A673 (cell line): ENCODE results near the gene FCHSD2. TPM values are rescaled to one million over a fixed set of nuclear protein-coding genes. Genes with fewer than 3 reads are reported as not detected.

ENCODE experiments used
- BruUV-seq: library from RNA; stranded (reverse); fragments of 400-500 nt; replicated peaks from 2 replicates; lab custom pipeline; 2021; lab: Mats Ljungman, UMichigan
- CTCF ChIA-PET: fragments of 300-600 bp; sonication (Branson Sonifier 250); formaldehyde crosslinking; loops from one replicate; lab custom pipeline; 2022; ENCODE audit warnings: antibody characterized with exemption; lab: Charles Lee
- POLR2A ChIA-PET: fragments of 300-600 bp; sonication (Branson Sonifier 250); formaldehyde crosslinking; loops from one replicate; lab custom pipeline; 2022; ENCODE audit warnings: antibody characterized with exemption; ENCODE audit not compliant: low non-redundant PET; lab: Charles Lee
- DNase-seq: peaks from one replicate; pipeline ENCODE4 v3.0.0-alpha.2; 2015; ENCODE audit warnings: low spot score
- H3K27ac ChIP-seq: fragments of 200-600 bp; sonication (generic); 2 replicates; pipeline ENCODE4 v1.5.1; 2016; ENCODE audit warnings: mixed run types, low read depth, mild to moderate bottlenecking, mixed read lengths, antibody characterized with exemption, low read length; ENCODE audit not compliant: poor library complexity, severe bottlenecking
- H3K27me3 ChIP-seq: fragments of 200-600 bp; sonication (generic); replicated peaks from 2 replicates; pipeline ENCODE4 v1.6.1; 2017; ENCODE audit warnings: mixed run types, low read depth, mild to moderate bottlenecking, mixed read lengths, antibody characterized with exemption, low read length; ENCODE audit not compliant: insufficient read depth, poor library complexity
- H3K36me3 ChIP-seq: fragments of 200-600 bp; sonication (generic); 2 replicates; pipeline ENCODE4 v1.6.1; 2016; ENCODE audit warnings: mixed run types, mild to moderate bottlenecking, mixed read lengths, antibody characterized with exemption, low read length; ENCODE audit not compliant: insufficient read depth, poor library complexity, severe bottlenecking
- H3K4me1 ChIP-seq: fragments of 200-600 bp; sonication (generic); 2 replicates; pipeline ENCODE4 v1.6.1; 2017; ENCODE audit warnings: mixed run types, mild to moderate bottlenecking, mixed read lengths, antibody characterized with exemption, low read length; ENCODE audit not compliant: insufficient read depth, poor library complexity, severe bottlenecking
- H3K4me3 ChIP-seq: fragments of 200-600 bp; sonication (generic); 2 replicates; pipeline ENCODE4 v1.5.1; 2016; ENCODE audit warnings: low read depth, mixed run types, mild to moderate bottlenecking, mixed read lengths, low read length; ENCODE audit not compliant: poor library complexity, severe bottlenecking
- H3K9me3 ChIP-seq: fragments of 200-600 bp; sonication (generic); 2 replicates; pipeline ENCODE4 v1.6.1; 2016; ENCODE audit warnings: mixed run types, low read depth, mild to moderate bottlenecking, mixed read lengths, antibody characterized with exemption, low read length; ENCODE audit not compliant: poor library complexity, severe bottlenecking
- CTCF ChIP-seq: fragments of 300-800, 200-600 bp; sonication (generic); conservative IDR thresholded peaks from 2 replicates; pipeline ENCODE4 v1.5.1; 2017; ENCODE audit warnings: low read depth, mild to moderate bottlenecking, antibody characterized with exemption, low read length, moderate library complexity, mixed read lengths
- EZH2 ChIP-seq: fragments of 200-600 bp; sonication (generic); IDR thresholded peaks from 2 replicates; pipeline ENCODE4 v1.6.1; 2017; ENCODE audit warnings: borderline replicate concordance, low read depth, mild to moderate bottlenecking, mixed read lengths, antibody characterized with exemption, low read length; ENCODE audit not compliant: poor library complexity, severe bottlenecking
- intact Hi-C: fragments of 100-400 bp; cut with micrococcal nuclease; formaldehyde crosslinking; loops from one replicate; pipeline ENCODE4 v1.10.0; 2022; ENCODE audit not compliant: unreplicated experiment
- total RNA-seq: library from RNA; stranded (reverse); gene quantifications from 2 replicates; pipeline ENCODE4 v1.2.3, GENCODE V29; 2021

FCHSD2 gene
- total RNA-seq, 1 experiment from 2014 or later = 44.7 TPM

GRCh38 chr11:72939031-72939430 lies 203.1 kb downstream of the FCHSD2 start:
- CTCF ChIA-PET = interaction anchor here (0.5 kb wide), 1 partner anchor 14 kb away, joined by 4 read pairs; no protein-coding TSS in a partner anchor
- no peak for TF ChIP-seq CTCF
- TF ChIP-seq EZH2 = no peak

GRCh38 chr11:72937439-72937838 lies 204.7 kb downstream of the FCHSD2 start:
- Histone ChIP-seq H3K4me1 (no peaks in the 10 kb centered on the region), H3K9me3 (no peaks in the 10 kb centered on the region), H3K27me3 (no peaks in the 10 kb centered on the region), H3K36me3 (no peaks in the 10 kb centered on the region), H3K4me3 (no peak overlapping the region), H3K27ac (no peak overlapping the region)
- TF ChIP-seq EZH2 (no peak), CTCF (no peak)
- BruUV-seq = no TSS peak
- DNase-seq = no peak
- ChIA-PET CTCF (no interaction called here), POLR2A (no interaction called here)
- intact Hi-C loops = loop anchor here (10.0 kb wide), 1 partner anchor 207 kb away; the partner anchor contains the start of gene FCHSD2

More at GRCh38 chr11:72939031-72939430, 203.1 kb downstream of the FCHSD2 start:
- no peaks in the 10 kb centered on the region for H3K9me3 ChIP-seq
- H3K4me1 ChIP-seq = no peaks in the 10 kb centered on the region
- POLR2A ChIA-PET = no interaction called here
- intact Hi-C loops = loop anchor here (10.0 kb wide), 1 partner anchor 206 kb away; the partner anchor contains the start of gene FCHSD2
- DNase-seq = no peak
- H3K27ac ChIP-seq = no peak overlapping the region
- H3K36me3 ChIP-seq = no peaks in the 10 kb centered on the region
- H3K27me3 ChIP-seq = no peaks in the 10 kb centered on the region
- no peak overlapping the region for H3K4me3 ChIP-seq
- BruUV-seq = no TSS peak

DNA sequence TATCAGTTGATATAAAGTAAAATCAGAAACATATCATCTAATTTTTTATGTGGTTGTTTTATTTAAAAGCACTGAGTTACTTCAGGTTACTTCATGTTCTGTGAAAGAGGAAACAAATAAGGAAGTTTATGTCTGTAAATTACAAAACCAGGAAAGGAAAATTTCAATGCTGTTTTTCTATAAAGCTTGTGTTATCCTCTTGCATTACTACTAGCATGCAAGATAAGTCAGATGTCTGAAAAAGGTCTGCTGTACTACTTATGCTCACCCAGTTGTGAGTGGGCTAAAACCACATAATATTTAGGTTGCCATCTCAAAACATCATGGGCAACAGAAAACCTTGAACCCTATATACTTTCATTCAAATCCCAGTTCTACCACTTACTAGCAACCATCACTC lies 206.4 kb downstream of the FCHSD2 start:
- Histone ChIP-seq H3K4me1 (no peaks in the 10 kb centered on the region), H3K9me3 (no peaks in the 10 kb centered on the region), H3K36me3 (no peaks in the 10 kb centered on the region), H3K4me3 (no peak overlapping the region), H3K27ac (no peak overlapping the region), H3K27me3 (no peaks in the 10 kb centered on the region)
- intact Hi-C loops = loop anchor here (10.0 kb wide), 1 partner anchor 209 kb away; the partner anchor contains the start of gene FCHSD2
- no peak for DNase-seq
- no TSS peak for BruUV-seq
- ChIA-PET CTCF (no interaction called here), POLR2A (no interaction called here)
- TF ChIP-seq EZH2 = no peak
- TF ChIP-seq CTCF = no peak
